ENCODE data around the gene TMEM37. TPM values are rescaled to one million over a fixed set of nuclear protein-coding genes. Genes with fewer than 3 reads are reported as not detected.

Gene TMEM37
- polyA plus RNA-seq, 10 donors: 4.7 to 11.7 (median 7.8) TPM

GRCh38 chr2:119453972-119454593 lies 22.4 kb downstream of the TMEM37 start:
- DNase-seq: no peak

GRCh38 chr2:119455066-119455718 lies 23.5 kb downstream of the TMEM37 start:
- DNase-seq: no peak

- no peak for DNase-seq
These were observed 28.4 kb downstream of the TMEM37 start for GRCh38 chr2:119460076-119460475.

- DNase-seq: no peak
These were observed 30.2 kb downstream of the TMEM37 start for GRCh38 chr2:119461811-119462210.

- no peak for DNase-seq
These were observed 30.9 kb downstream of the TMEM37 start for GRCh38 chr2:119462574-119462973.

- no peak for DNase-seq
These were observed 31.5 kb downstream of the TMEM37 start for GRCh38 chr2:119463136-119463535.

- peak in 1 of 3 donors; percentile 25 for DNase-seq
These were observed 32.3 kb downstream of the TMEM37 start for GRCh38 chr2:119463990-119464389.

GRCh38 chr2:119464981-119465380 lies 33.3 kb downstream of the TMEM37 start:
- no peak for DNase-seq

- DNase-seq: no peak
These were observed 34.0 kb downstream of the TMEM37 start for GRCh38 chr2:119465687-119466086.

GRCh38 chr2:119466373-119466772 lies 34.7 kb downstream of the TMEM37 start:
- no peak for DNase-seq

GRCh38 chr2:119468154-119468955 lies 36.7 kb downstream of the TMEM37 start:
- no peak for DNase-seq

GRCh38 chr2:119469131-119469530 lies 37.5 kb downstream of the TMEM37 start:
- no peak for DNase-seq

- DNase-seq: no peak
These were observed 38.1 kb downstream of the TMEM37 start for GRCh38 chr2:119469661-119470297.

- DNase-seq: no peak
These were observed 41.1 kb downstream of the TMEM37 start for GRCh38 chr2:119472749-119473148.

GRCh38 chr2:119473621-119474370 lies 42.1 kb downstream of the TMEM37 start:
- no peak for DNase-seq

GRCh38 chr2:119474371-119475224 lies 42.9 kb downstream of the TMEM37 start:
- DNase-seq: no peak

- DNase-seq: no peak
These were observed 43.7 kb downstream of the TMEM37 start for GRCh38 chr2:119475225-119475856.

GRCh38 chr2:119475857-119476244 lies 44.2 kb downstream of the TMEM37 start:
- no peak for DNase-seq

GRCh38 chr2:119476301-119477112 lies 44.9 kb downstream of the TMEM37 start:
- DNase-seq: peak; percentile 34 to 69 (median 57)
